ENCODE results near the gene KIF5A. TPM values are rescaled to one million over a fixed set of nuclear protein-coding genes. Genes with fewer than 3 reads are reported as not detected.

KIF5A gene
- total and polyA plus RNA-seq, 2 donors (not counting 1 experiment from before 2014, with no cell fraction given) = 0.09 to 0.67 TPM

DNA sequence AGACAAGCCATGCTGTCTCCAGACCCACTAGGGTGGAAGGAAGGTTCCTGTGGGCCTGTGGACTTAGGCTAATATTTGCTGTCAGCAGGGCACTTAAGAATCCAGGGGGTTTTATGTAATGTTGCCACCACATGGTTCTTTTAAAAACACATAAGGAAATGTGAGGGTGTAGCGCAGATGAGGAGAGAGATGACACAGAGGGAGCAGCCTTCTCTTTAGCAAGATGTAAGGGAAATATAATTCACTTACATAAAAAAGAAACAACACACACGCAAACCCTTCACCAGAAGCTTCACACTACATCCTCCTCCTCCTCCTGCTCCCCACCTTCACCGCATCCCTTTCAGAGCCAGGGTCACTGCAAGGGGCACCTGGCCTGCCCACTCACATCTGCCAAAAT, 36.3 kb downstream of the KIF5A start:
- TF ChIP-seq, protein P1, sequence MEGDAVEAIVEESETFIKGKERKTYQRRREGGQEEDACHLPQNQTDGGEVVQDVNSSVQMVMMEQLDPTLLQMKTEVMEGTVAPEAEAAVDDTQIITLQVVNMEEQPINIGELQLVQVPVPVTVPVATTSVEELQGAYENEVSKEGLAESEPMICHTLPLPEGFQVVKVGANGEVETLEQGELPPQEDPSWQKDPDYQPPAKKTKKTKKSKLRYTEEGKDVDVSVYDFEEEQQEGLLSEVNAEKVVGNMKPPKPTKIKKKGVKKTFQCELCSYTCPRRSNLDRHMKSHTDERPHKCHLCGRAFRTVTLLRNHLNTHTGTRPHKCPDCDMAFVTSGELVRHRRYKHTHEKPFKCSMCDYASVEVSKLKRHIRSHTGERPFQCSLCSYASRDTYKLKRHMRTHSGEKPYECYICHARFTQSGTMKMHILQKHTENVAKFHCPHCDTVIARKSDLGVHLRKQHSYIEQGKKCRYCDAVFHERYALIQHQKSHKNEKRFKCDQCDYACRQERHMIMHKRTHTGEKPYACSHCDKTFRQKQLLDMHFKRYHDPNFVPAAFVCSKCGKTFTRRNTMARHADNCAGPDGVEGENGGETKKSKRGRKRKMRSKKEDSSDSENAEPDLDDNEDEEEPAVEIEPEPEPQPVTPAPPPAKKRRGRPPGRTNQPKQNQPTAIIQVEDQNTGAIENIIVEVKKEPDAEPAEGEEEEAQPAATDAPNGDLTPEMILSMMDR (IDR thresholded peaks at IDR 0.05) = no peak
- no peak for TF ChIP-seq EZH2 (IDR thresholded peaks at IDR 0.05; ENCODE audit: borderline replicate concordance, insufficient read depth, low read depth, low read length, poor library complexity, severe bottlenecking)
- Mint-ChIP-seq H3K27me3 (peaks cover 13% of the 10 kb centered on the region), H3K27ac (no peak overlapping the region), H3K4me1 (peaks cover 8% of the 10 kb centered on the region), H3K9me3 (ENCODE audit: insufficient read depth) (no peaks in the 10 kb centered on the region), H3K4me3 (no peak overlapping the region)
- no peak overlapping the region for H2AFZ ChIP-seq (ENCODE audit: insufficient read depth, low read depth, low read length, poor library complexity, severe bottlenecking)
- H3K4me3 ChIP-seq (ENCODE audit: control extremely low read depth in 1 of 5, extremely low read depth in 1 of 5, insufficient read depth in 1 of 5, low read depth in 2 of 5, low read length in 4 of 5) = no peak overlapping the region
- ChIA-PET POLR2A (no interaction called here), CTCF (interaction anchor here (1.2 to 7.2 kb wide), 6 partner anchors 11 to 124 kb away, joined by 3 to 122 read pairs (median 42); partner anchors contain the start of gene ARHGEF25)
- WGBS (ENCODE audit: insufficient coverage) = 100% methylated on average over 2 of the region's 3 CpGs
- H3K36me3 ChIP-seq (replicated peaks in 1 of 2; ENCODE audit: control extremely low read depth in 1 of 2, control insufficient read depth in 1 of 2, extremely low read depth in 1 of 2, insufficient read depth in 2 of 2, low read length in 1 of 2) = no peaks in the 10 kb centered on the region
- H4K20me1 ChIP-seq (ENCODE audit: control insufficient read depth, insufficient read depth, low read length, poor library complexity, severe bottlenecking) = no peaks in the 10 kb centered on the region
- H3K27me3 ChIP-seq (replicated peaks in 1 of 4; ENCODE audit: control extremely low read depth in 1 of 4, control insufficient read depth in 3 of 4, insufficient read depth in 4 of 4, low read length in 3 of 4) = peaks cover 0 to 48% (median 12%) of the 10 kb centered on the region in 4 experiments
- DNase-seq (no peak), ATAC-seq (ENCODE audit: low read depth) (no peak)
- no peaks in the 10 kb centered on the region for H3K9me3 ChIP-seq (ENCODE audit: control extremely low read depth in 1 of 3, control insufficient read depth in 2 of 3, insufficient read depth in 1 of 3, low read length in 2 of 3)
- no peak overlapping the region for H3K27ac ChIP-seq (ENCODE audit: low read length in 2 of 2)
- peaks cover 6% of the 10 kb centered on the region for H3K79me2 ChIP-seq (ENCODE audit: control insufficient read depth, insufficient read depth, low read length)
- intact Hi-C loops (cut with micrococcal nuclease) = no loop called here
- no peak overlapping the region for H3K9ac ChIP-seq (ENCODE audit: low read length)
- no peak overlapping the region for H3K4me2 ChIP-seq (replicated peaks; ENCODE audit: low read depth, low read length, poor library complexity, severe bottlenecking)
- peaks cover 6 to 11% of the 10 kb centered on the region in 2 donors for H3K4me1 ChIP-seq (ENCODE audit: control insufficient read depth in 2 of 2, insufficient read depth in 2 of 2, low read length in 2 of 2)

DNA sequence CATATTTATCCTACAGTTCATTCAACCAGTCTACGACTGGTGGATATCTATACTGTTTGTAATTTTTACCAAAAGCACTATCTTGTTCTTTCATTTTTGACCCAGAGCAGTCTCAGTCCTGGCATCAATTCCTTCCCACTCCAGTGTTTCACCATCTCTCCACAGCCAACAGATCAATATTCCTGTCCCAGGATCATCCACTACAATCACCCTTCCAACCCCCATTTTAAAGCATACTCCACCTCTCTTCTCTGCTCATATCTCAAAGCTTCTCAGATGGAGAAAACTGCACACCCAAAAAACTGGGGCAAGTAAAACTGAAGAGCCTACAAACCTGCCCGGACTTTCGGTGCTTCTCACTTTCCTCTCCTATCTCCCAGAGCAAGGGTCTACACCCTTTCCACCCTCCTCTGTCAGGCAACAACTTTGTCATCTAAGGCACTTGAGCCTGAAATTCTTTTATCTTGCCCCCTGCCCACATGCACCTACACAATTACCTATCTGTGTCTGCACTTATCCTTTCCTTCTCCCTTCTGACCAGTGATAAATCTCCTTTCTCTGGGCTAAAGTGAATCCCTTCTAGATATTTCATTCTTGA, 37.1 kb downstream of the KIF5A start:
- no peak overlapping the region for H3K4me3 Mint-ChIP-seq
- WGBS (ENCODE audit: insufficient coverage) = 97% methylated on average over 2 of the region's 3 CpGs
- TF ChIP-seq, protein P1 (IDR thresholded peaks at IDR 0.05) = no peak
- TF ChIP-seq EZH2 (IDR thresholded peaks at IDR 0.05; ENCODE audit: borderline replicate concordance, insufficient read depth, low read depth, low read length, poor library complexity, severe bottlenecking) = no peak
- Histone ChIP-seq H3K4me1 (ENCODE audit: control insufficient read depth in 2 of 2, insufficient read depth in 2 of 2, low read length in 2 of 2) (peaks cover 11 to 18% of the 10 kb centered on the region in 2 donors), H3K27me3 (replicated peaks in 1 of 4; ENCODE audit: control extremely low read depth in 1 of 4, control insufficient read depth in 3 of 4, insufficient read depth in 4 of 4, low read length in 3 of 4) (peaks cover 0 to 41% (median 12%) of the 10 kb centered on the region in 4 experiments), H4K20me1 (ENCODE audit: control insufficient read depth, insufficient read depth, low read length, poor library complexity, severe bottlenecking) (no peaks in the 10 kb centered on the region), H3K9ac (ENCODE audit: low read length) (no peak overlapping the region), H3K27ac (ENCODE audit: low read length in 2 of 2) (no peak overlapping the region), H3K9me3 (ENCODE audit: control extremely low read depth in 1 of 3, control insufficient read depth in 2 of 3, insufficient read depth in 1 of 3, low read length in 2 of 3) (no peaks in the 10 kb centered on the region), H3K79me2 (ENCODE audit: control insufficient read depth, insufficient read depth, low read length) (peaks cover 13% of the 10 kb centered on the region), H2AFZ (ENCODE audit: insufficient read depth, low read depth, low read length, poor library complexity, severe bottlenecking) (no peak overlapping the region), H3K4me2 (replicated peaks; ENCODE audit: low read depth, low read length, poor library complexity, severe bottlenecking) (no peak overlapping the region), H3K4me3 (ENCODE audit: control extremely low read depth in 1 of 5, extremely low read depth in 1 of 5, insufficient read depth in 1 of 5, low read depth in 2 of 5, low read length in 4 of 5) (no peak overlapping the region), H3K36me3 (replicated peaks in 1 of 2; ENCODE audit: control extremely low read depth in 1 of 2, control insufficient read depth in 1 of 2, extremely low read depth in 1 of 2, insufficient read depth in 2 of 2, low read length in 1 of 2) (no peaks in the 10 kb centered on the region)
- ATAC-seq (ENCODE audit: low read depth) (no peak), DNase-seq (no peak)
- peaks cover 13% of the 10 kb centered on the region for H3K27me3 Mint-ChIP-seq
- peaks cover 14% of the 10 kb centered on the region for H3K4me1 Mint-ChIP-seq
- H3K9me3 Mint-ChIP-seq (ENCODE audit: insufficient read depth) = no peaks in the 10 kb centered on the region
- CTCF ChIA-PET = interaction anchor here (1.2 to 7.2 kb wide), 4 partner anchors 12 to 125 kb away, joined by 3 to 97 read pairs (median 42); partner anchors contain the start of gene ARHGEF25
- no peak overlapping the region for H3K27ac Mint-ChIP-seq
- intact Hi-C loops (cut with micrococcal nuclease) = no loop called here
- POLR2A ChIA-PET = no interaction called here
